Endometrial microvascular endothelial cells (primary cell): ENCODE data around the gene SP4. TPM values are rescaled to one million over a fixed set of nuclear protein-coding genes. Genes with fewer than 3 reads are reported as not detected.

Experiments
- in situ Hi-C: cut with HindIII; loops from 2 replicates; pipeline ENCODE4 v1.10.0; 2017; ENCODE audit warnings: low sequenced_read_pairs, low pct_unique_long_range_greater_than_20kb; ENCODE audit errors: inconsistent ontology term
- total RNA-seq: library from RNA; depleted of rRNA; stranded (reverse); fragments of >200 nt; gene quantifications from one replicate; pipeline ENCODE4 v1.2.3, GENCODE V29; 2015; ENCODE audit errors: inconsistent ontology term

Gene SP4
- total RNA-seq, 1 donor from 2014 or later: 5.1 TPM

DNA sequence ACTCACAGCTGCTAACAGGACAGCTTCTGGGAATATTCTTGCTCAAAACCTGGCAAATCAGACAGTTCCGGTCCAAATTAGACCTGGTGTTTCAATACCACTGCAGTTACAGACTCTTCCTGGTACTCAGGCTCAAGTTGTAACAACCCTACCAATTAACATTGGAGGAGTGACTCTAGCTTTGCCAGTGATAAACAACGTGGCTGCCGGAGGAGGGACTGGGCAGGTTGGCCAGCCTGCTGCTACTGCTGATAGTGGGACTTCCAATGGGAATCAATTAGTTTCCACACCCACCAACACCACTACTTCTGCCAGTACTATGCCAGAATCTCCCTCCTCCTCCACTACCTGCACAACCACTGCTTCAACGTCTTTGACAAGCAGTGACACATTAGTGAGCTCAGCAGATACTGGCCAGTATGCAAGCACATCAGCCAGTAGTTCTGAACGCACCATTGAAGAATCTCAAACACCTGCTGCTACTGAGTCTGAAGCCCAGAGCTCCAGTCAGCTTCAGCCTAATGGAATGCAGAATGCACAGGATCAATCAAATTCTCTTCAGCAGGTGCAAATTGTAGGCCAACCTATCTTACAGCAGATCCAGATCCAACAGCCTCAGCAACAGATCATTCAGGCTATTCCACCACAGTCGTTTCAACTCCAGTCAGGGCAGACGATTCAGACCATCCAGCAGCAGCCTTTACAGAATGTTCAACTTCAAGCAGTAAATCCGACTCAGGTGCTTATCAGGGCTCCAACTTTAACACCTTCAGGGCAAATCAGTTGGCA is 2.1 kb downstream of the SP4 start:
- in situ Hi-C loops: no loop called here

DNA sequence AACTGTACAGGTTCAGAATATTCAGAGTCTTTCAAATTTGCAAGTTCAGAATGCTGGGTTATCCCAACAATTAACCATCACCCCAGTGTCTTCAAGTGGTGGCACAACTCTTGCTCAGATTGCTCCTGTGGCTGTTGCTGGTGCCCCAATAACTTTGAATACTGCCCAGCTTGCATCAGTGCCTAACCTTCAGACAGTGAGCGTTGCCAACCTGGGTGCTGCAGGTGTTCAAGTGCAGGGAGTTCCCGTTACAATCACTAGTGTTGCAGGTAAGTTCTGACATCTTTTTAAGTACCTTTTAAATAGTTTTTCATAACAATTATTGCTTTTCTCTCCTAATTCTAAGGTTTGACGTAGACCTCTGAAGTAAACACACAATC is 2.7 kb downstream of the SP4 start:
- in situ Hi-C loops: no loop called here

DNA sequence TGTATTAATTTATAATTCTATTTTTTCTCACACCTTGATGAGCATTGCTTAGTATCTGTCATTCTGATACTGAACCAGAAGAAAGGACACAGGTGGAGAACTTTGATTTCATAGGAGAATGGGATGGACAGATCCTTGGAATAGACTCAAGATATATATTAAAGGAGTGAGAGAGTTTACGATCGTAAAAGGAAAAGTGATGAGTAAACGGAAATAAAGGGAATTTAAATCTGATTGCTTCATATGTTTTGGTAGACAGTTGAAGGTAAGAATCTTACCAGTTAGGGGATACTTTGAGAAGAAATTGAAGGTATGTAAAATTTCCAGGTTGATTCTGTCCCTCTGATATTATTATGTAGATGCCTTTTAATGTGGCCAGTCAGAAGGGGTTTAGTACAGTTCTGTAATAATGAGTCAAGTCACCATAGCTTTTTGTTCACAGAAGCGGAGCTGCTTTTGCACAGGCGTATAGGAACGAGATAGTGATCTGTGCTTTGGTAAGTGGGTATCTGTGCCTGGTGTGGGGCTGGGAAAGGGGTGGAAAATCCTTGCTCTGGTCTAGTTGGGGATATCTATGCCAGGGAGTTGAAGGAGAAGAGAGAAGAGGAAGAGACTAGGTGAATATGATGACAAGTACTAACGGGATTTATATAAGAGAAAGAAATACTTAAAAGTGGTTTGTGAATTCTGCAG is 15.4 kb downstream of the SP4 start:
- in situ Hi-C loops: no loop called here

DNA sequence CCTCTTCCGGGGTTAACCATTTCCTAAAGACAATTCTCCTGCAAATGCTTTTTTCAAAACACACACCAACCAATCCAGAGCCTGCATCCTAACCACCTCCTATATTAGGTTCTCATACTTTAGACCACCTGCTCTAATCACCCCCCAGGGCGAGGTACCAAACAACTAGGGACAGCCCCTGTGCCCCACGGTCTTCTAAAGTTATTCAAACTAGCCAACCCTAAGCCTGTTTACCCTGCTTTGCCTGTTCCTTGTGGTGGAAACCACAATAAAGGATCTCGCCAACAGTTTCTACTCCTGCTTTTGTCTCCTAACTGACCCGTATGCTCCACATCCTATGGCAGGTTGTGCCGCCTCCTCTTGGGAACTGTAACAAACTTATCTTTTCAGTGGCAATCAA is 21.1 kb downstream of the SP4 start:
- in situ Hi-C loops: no loop called here

DNA sequence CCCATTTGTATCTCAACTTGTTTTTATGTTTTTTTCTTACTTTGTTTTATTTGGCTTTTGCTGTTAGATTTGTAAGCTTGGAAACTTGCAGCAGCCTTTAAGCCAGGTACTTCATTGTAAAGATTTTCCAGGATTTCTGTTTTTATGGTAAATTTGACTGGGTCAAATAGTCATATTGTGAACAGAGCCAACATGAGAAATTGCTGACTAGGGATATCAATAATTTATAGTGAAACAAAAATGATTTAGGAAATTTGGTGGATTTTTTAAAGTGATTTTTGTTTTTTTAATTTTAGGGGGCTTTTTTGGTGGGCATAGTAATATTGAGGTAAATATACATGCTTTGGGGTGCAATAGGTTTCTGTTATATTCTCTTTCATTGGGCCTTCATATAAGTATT is 22.2 kb downstream of the SP4 start:
- in situ Hi-C loops: no loop called here

DNA sequence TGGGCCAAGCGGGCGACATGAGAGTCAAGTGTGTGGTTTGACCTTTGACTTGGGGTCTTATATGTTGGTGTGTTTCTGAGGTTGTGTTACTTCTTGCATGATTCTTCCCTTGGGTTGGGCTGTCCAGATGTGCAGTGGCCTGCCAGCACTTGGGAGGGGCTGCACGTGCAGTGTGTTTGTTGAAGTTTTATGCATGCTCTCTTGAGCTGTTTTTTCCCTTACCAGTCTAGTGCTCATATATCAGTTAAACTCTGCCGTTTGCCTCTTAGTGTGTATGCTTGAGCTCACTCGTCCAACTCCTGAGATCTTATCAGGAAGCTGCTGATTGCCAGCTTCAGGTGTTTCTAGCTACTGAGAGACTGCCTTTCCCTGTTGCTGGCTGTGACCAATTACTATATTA is 23.1 kb downstream of the SP4 start:
- in situ Hi-C loops: no loop called here

DNA sequence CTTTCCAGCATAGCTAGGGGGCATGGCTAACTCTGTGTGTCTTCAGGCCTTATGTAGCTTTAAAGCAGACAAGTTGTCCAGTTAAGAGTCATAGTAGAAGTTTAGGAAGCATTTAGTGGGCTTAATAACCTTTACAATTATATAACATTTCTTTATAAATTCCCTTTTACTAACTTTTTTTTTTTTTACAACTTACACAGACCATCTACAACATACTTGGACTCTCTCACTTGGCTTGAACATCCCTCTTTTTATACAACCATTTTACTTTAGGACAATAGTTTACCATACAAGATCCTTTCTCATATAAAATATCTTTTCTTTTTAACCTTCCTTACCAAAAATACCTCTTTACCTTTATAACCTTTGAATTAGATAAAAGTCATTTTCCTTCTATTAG is 26.3 kb downstream of the SP4 start:
- in situ Hi-C loops: no loop called here

DNA sequence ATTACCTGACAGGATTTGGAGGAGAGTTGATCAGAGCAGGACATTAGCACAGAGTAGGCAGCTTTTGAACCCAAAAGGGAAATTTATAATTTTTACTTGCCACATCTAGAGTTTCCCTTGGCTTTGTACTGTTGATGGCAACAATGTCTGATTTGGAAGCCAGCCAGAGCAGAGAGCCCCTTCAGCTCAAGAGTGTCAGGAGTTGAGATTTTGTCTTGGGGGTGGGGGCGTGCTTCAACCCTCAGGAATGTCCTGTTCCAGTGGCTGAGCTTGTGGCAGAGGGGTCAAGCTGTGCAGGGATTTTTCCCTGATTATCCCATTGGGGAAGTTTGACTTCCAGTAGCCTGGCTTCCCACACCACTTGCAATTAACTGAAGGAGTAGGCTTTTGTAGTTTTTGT is 27.0 kb downstream of the SP4 start:
- in situ Hi-C loops: no loop called here

DNA sequence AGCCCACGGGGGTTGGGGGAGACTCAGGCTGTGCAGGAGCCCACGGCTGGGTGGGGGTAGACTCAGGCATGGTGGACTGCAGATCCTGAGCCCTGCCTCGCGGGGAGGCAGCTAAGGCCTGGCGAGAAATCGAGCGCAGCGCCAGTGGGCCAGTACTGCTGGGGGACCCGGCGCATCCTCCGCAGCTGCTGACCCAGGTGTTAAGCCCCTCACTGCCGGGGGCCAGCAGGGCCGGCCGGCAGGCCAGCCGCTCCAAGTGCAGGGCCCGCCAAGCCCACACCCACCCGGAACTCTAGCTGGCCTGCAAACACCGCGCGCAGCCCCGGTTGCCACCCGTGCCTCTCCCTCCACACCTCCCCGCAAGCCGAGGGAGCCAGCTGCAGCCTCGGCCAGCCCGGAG is 33.4 kb downstream of the SP4 start:
- in situ Hi-C loops: no loop called here

DNA sequence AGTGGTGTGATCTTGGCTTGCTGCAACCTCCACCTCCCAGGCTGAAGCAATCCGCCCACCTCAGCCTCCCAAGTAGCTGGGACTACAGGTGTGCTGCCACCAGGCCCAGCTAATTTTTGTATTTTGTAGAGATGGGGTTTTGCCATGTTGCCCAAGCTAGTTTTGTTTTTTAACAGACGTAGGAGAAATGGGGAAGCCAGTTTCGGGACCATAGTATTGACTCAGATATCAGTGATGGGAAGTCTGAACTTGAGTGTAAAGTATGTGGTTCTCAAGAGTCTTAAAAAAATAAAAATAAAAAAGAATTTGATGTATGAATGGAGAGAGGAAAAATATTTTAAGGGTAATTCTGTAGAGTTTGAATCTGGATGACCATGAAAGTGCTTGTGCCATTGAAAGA is 34.2 kb downstream of the SP4 start:
- in situ Hi-C loops: no loop called here

DNA sequence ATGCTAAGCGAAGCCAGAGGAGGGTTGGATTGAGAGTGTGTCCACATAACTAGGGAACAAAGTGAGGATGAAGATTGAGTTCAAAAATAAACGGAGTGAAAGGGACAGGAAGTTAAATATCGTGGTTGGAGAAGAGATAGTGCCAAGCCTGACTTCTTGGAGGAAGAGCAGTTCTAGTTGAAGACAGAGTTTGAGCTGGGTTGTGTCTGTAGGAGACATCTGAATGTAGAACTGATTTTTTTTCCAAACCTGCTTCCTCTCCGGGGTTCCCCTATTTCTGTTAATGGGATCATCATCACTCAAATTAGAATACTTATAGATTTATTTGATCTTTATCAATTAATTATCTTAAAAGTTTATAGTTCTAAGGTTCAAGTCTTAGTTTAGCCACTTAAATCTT is 35.6 kb downstream of the SP4 start:
- in situ Hi-C loops: no loop called here

DNA sequence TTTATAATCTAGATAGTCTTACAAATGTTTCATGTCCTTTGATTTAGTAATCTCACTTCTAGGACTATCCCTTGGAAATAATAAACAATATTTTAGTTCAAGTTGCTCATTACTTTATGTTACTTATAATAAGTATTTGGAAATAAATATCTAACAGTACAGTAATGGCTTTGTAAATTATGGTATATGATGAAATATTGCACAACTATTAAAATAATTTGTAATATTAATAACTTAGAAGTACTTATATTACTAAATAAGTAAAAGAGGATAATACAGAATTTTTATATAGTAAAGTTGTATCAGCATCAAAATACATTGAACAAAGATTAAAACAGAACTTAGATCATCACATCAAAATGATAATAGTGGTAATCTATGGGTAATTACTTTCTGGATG is 41.1 kb downstream of the SP4 start:
- in situ Hi-C loops: no loop called here

DNA sequence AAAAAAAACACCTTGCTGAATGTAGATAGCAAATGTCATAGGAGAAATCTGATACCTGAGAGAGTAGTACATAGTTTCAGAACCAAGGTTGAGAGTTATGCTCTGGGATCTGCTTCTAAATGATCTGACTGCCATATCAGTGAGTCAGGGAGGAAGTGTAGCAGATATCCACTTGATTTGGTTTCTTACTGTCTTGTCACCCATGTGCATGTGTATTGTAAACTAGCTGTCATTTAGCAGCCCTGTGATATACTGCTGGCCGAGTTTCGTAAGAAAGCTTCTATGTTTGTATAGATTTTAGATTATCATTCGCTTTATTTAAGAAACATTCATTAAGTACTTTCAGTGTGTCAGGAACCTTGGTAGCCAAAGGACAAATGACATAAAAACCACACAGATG is 42.0 kb downstream of the SP4 start:
- in situ Hi-C loops: no loop called here

DNA sequence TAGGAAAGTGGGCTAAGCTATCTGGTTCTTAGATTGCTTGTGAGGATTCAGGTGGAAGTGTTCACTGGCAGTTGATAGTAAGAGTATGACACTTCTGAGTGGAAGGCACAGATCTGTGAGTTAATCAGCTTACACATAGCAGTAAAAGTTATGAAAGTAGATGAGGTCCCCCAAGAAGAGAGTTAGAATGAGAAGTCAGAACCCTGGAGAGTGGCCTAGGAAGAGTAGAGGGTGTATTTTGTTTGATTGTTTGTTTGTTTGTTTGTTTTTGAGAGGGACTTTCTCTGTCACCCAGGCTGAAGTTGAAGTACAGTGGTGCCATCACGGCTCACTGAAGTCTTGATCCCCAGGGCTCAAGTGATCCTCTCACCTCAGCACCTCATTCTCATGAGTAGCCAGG is 44.1 kb downstream of the SP4 start:
- in situ Hi-C loops: no loop called here

DNA sequence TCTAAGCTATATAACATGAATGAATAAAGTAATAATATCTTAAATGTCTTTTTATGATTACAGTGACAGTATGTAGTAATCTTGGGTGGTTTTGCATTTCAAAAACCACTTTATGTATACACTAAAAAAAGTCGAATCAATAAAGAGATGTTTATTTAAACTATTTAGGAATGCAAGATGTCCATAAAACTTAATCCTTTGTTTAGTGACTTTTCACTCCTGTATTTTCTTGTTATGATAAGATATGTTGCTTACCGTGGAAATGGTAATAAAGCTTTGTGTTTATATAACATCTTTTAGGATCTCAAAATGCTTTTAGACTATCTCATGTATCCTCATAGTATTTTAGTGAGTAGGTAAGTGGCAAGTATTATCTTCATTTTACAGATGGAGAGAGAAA is 48.5 kb downstream of the SP4 start:
- in situ Hi-C loops: no loop called here

DNA sequence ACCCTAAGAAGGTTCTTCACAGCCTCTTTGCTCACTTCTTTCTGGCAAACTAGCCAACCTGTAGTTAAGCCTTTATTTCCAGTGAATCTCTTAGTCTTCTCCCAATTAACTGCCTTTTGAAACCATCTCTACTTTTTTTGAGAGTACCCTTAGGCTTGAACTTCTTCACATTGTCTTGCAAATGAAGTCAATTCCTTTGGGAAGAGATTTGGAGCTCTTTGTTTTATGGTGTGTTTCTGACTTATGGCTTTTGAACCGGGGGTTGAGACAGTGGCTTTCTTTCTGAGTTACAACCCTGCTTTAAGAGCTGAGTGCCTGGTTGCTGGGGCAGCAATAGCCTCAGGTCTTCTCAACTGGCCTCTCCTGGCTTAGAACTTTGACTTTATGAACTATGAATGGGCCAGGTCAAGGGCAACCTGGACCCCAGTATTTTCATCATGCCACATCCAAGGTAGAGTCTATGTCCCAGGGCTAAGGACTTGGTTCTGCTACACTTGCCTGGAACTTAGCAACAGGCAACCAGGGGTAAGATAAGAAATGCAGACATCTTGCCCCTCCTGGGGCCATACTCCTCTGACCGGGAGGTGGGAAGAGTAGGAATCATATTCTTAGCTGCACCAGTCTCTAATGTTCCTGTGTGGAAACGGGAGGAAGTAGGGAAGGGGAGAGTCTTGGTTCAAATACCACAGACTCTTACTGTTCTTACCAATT is 53.0 kb downstream of the SP4 start:
- in situ Hi-C loops: no loop called here

DNA sequence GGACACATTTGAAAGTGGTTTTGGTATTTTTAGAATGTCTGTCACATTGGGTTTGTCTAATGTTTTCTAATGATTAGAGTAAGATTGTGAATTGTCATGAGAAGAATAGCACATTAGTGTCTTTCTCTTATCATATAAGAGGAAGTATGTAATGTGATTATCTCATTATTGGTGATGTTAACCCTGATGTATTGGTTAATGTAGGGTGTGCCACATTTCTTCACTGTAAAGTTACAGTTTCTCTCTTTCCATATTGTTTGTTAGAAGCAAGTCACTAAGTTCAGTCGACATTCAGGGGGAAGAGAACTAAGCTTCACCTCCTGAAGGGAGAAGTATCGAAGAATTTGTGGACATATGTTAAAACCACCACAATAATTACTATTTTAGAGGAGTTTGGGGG is 58.6 kb downstream of the SP4 start:
- in situ Hi-C loops: no loop called here

DNA sequence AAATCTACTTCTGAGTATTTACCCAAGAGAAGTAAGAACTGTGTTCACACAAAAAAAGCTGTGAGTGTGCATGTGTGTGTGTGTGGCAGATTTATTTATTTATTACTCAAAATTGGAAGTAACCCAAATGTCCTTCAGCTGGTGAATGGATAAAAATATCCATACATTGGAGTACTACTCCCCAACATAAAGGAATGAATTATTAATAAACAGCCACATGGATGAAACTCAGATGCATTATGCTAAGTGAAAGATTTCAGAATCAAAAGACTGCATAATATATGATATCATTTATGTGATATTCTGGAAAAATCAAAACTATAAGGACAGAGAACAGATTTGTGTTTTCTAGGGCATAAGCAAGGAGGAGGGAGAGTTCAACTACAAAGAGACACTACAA is 67.8 kb downstream of the SP4 start:
- in situ Hi-C loops: no loop called here

DNA sequence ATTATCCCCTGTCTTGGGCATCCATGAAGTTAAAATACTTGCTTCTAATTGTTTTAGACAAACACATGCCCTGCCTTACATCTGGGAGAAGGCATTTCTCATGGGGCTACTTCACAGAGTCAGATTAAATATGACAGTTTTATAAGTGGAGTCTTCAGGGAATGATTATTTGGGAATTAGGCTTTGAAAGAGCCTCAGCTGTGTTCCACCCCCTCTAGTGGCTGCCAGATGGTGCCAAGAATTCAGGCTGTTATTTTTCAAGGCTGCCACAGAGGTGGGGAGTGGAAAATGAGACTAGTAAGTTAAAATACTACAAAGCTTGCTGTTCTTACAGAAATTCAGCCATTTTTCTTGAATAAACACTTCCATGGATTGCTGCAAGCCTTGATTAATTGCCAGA is 69.2 kb downstream of the SP4 start:
- in situ Hi-C loops: no loop called here

DNA sequence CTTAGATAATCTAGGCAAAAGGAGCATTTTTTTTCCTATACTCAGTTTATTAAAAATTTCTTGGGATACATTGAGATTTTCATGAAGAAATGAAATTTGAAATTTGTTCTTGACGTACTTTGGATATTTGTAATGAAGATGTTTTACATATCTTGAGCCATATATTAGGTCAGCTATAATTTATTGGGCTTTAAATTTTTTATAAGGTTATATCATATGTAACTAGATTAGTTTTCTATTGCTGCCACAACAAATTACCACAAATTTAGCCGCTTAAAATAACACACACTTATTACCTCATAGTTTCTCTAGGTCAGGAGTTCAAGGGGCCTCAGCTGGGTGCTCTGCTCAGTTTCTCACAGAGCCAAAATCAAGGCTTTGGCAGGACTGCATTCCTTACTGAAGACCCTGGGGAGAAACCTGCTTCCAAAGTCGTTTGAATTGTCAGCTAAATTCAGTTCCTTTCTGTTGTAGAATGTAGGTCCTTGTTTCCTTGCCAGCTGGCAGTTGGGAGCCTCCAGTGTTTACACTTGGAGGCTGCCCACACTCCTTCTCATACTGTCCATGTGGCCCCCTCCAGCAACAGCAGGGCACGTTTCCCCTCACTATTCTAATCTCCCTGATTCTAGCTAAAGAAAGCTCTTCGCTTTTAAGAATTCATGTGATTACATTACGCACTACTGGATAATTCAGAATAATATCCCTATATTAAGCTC is 72.4 kb downstream of the SP4 start:
- in situ Hi-C loops: no loop called here
